SK-N-SH (cell line): Measurements from ENCODE around the gene LNX2. TPM values are rescaled to one million over a fixed set of nuclear protein-coding genes. Genes with fewer than 3 reads are reported as not detected.

Experiments used
- CTCF ChIA-PET: fragments of 300-600, 350-600 bp; formaldehyde crosslinking; extraction: SDS; loops from one replicate; lab custom pipeline; 2021; lab: Yijun Ruan, JAX
- POLR2A ChIA-PET: fragments of 350-600 bp; sonication (Branson Sonifier 250); formaldehyde crosslinking; extraction: SDS; loops from one replicate; lab custom pipeline; 2020; ENCODE audit warnings: antibody characterized with exemption, inconsistent platforms; lab: Yijun Ruan, JAX
- DNase-seq: peaks from one replicate; pipeline ENCODE4 v3.0.0; 2012
- H2AFZ ChIP-seq: fragments of 200-600 bp; sonication (generic); 2 replicates; pipeline ENCODE4 v1.8.1; 2016; ENCODE audit warnings: antibody characterized with exemption, mild to moderate bottlenecking, low read depth
- H3F3A ChIP-seq: fragments of 200-600 bp; sonication (generic); replicated peaks from 2 replicates; pipeline ENCODE3; 2016; ENCODE audit warnings: antibody characterized with exemption, mild to moderate bottlenecking; ENCODE audit not compliant: insufficient read depth
- H3K27ac ChIP-seq, 2 experiments: fragments of 200-500 bp in 1 of 2; fragments of 200-600 bp in 1 of 2; sonication (Bioruptor generic) in 1 of 2; sonication (generic), shearing (Covaris generic) in 1 of 2; 2 replicates each; pipeline versions ENCODE4 v1.5.1 to v1.6.1; 2014 to 2016; ENCODE audit warnings: low read depth in 2 of 2, inconsistent platforms in 1 of 2, low read length in 1 of 2, mild to moderate bottlenecking in 1 of 2, mixed read lengths in 1 of 2
- H3K27me3 ChIP-seq: fragments of 200-600 bp; sonication (generic), shearing (Covaris generic); 2 replicates; pipeline ENCODE4 v1.6.1; 2016; ENCODE audit warnings: mixed run types; ENCODE audit not compliant: insufficient read depth
- H3K36me3 ChIP-seq, 2 experiments: fragments of 200-500 bp in 1 of 2; fragments of 200-600 bp in 1 of 2; sonication (Bioruptor generic) in 1 of 2; sonication (generic) in 1 of 2; replicated peaks in 1 of 2; 2 replicates each; pipeline versions ENCODE3 to v1.5.1; 2014 to 2016; ENCODE audit warnings: low read length in 1 of 2, mild to moderate bottlenecking in 1 of 2; ENCODE audit not compliant: insufficient read depth in 2 of 2, control insufficient read depth in 1 of 2
- H3K4me1 ChIP-seq, 2 experiments: fragments of 200-500 bp in 1 of 2; fragments of 200-600 bp in 1 of 2; sonication (Bioruptor generic) in 1 of 2; sonication (generic), shearing (Covaris generic) in 1 of 2; 2 replicates each; pipeline versions ENCODE4 v1.5.1 to v1.6.1; 2014 to 2016; ENCODE audit warnings: low read depth in 1 of 2, low read length in 1 of 2, mixed run types in 1 of 2; ENCODE audit not compliant: insufficient read depth in 2 of 2, control insufficient read depth in 1 of 2
- H3K4me2 ChIP-seq: fragments of 200-600 bp; sonication (generic), shearing (Covaris generic); 2 replicates; pipeline ENCODE4 v1.6.1; 2017; ENCODE audit warnings: mixed run types
- H3K4me3 ChIP-seq, 2 experiments: fragments of 200-500 bp in 1 of 2; fragments of 200-600 bp in 1 of 2; sonication (Bioruptor generic) in 1 of 2; sonication (generic), shearing (Covaris generic) in 1 of 2; 2 replicates each; pipeline versions ENCODE4 v1.5.1 to v1.8.1; 2014 to 2016; ENCODE audit warnings: low read depth in 2 of 2, inconsistent platforms in 1 of 2, low read length in 1 of 2, mild to moderate bottlenecking in 1 of 2, mixed read lengths in 1 of 2, moderate library complexity in 1 of 2
- H3K79me2 ChIP-seq: fragments of 200-600 bp; sonication (generic); 2 replicates; pipeline ENCODE4 v1.8.1; 2017; ENCODE audit warnings: mild to moderate bottlenecking; ENCODE audit not compliant: insufficient read depth
- H3K9ac ChIP-seq: fragments of 200-600 bp; sonication (generic); 2 replicates; pipeline ENCODE4 v1.6.1; 2017; ENCODE audit warnings: mixed run types
- H3K9me2 ChIP-seq: fragments of 200-600 bp; sonication (generic); 2 replicates; pipeline ENCODE4 v1.6.1; 2017; ENCODE audit warnings: mixed run types
- H3K9me3 ChIP-seq: fragments of 200-600 bp; sonication (generic); 2 replicates; pipeline ENCODE4 v1.6.1; 2017; ENCODE audit warnings: mixed run types, mild to moderate bottlenecking, moderate library complexity
- H4K20me1 ChIP-seq: fragments of 200-600 bp; sonication (generic); 2 replicates; pipeline ENCODE4 v1.6.1; 2017; ENCODE audit warnings: mild to moderate bottlenecking, mixed run types; ENCODE audit not compliant: insufficient read depth
- CHD2 ChIP-seq: fragments of 150-350 bp; IDR thresholded peaks from 2 replicates; pipeline ENCODE4 v1.6.1; 2018; ENCODE audit warnings: low read length; ENCODE audit not compliant: partially characterized antibody
- CTCF ChIP-seq: fragments of 200-600 bp; sonication (generic); IDR thresholded peaks from 2 replicates; pipeline ENCODE4 v1.6.1; 2017; ENCODE audit warnings: antibody characterized with exemption, mild to moderate bottlenecking, moderate library complexity
- ELF1 ChIP-seq: IDR thresholded peaks from 2 replicates; pipeline ENCODE4 v1.4.0; 2012
- EP300 ChIP-seq, 2 experiments: IDR thresholded peaks; 2 replicates each; pipeline versions ENCODE4 v1.4.0 to v1.6.1; 2012; ENCODE audit warnings: borderline replicate concordance in 1 of 2, low read depth in 1 of 2, low read length in 1 of 2
- FOXM1 ChIP-seq: IDR thresholded peaks from 2 replicates; pipeline ENCODE4 v1.4.0; 2012; ENCODE audit warnings: low read depth, mild to moderate bottlenecking
- GATA2 ChIP-seq: sonication (generic); formaldehyde crosslinking; IDR thresholded peaks from 2 replicates; pipeline ENCODE4 v1.5.0; 2020; ENCODE audit warnings: mild to moderate bottlenecking, missing genetic modification reagents
- IRF3 ChIP-seq: fragments of 150-350 bp; IDR thresholded peaks from 2 replicates; pipeline ENCODE4 v1.6.1; 2016; ENCODE audit warnings: mild to moderate bottlenecking, low read depth, low read length
- JUND ChIP-seq: IDR thresholded peaks from 2 replicates; pipeline ENCODE4 v1.4.0; 2012
- MAX ChIP-seq: IDR thresholded peaks from 2 replicates; pipeline ENCODE4 v1.4.0; 2012; ENCODE audit warnings: low read depth
- MXI1 ChIP-seq: IDR thresholded peaks from 2 replicates; pipeline ENCODE4 v1.6.1; 2012; ENCODE audit warnings: mild to moderate bottlenecking, low read depth, low read length, improper control_type of control experiment
- NFIC ChIP-seq: IDR thresholded peaks from 2 replicates; pipeline ENCODE4 v1.4.0; 2012; ENCODE audit warnings: borderline replicate concordance
- PBX3 ChIP-seq: IDR thresholded peaks from 2 replicates; pipeline ENCODE4; 2012
- POLR2AphosphoS5 ChIP-seq: IDR thresholded peaks from 2 replicates; pipeline ENCODE4 v1.6.1; 2012; ENCODE audit warnings: low read depth, low read length
- REST ChIP-seq: IDR thresholded peaks from 2 replicates; pipeline ENCODE4 v1.6.1; 2012; ENCODE audit warnings: mild to moderate bottlenecking, low read depth, low read length, moderate library complexity
- RFX5 ChIP-seq: IDR thresholded peaks from 2 replicates; pipeline ENCODE4 v1.6.1; 2012; ENCODE audit warnings: mild to moderate bottlenecking, improper control_type of control experiment, low read length
- SIN3A ChIP-seq: IDR thresholded peaks from 2 replicates; pipeline ENCODE4 v1.6.1; 2012; ENCODE audit warnings: low read depth, mild to moderate bottlenecking, low read length, moderate library complexity, borderline replicate concordance
- SMC3 ChIP-seq: IDR thresholded peaks from 2 replicates; pipeline ENCODE4 v1.6.1; 2012; ENCODE audit warnings: low read depth, low read length, improper control_type of control experiment
- TAF1 ChIP-seq: IDR thresholded peaks from 2 replicates; pipeline ENCODE4 v1.6.1; 2012; ENCODE audit warnings: low read depth, mild to moderate bottlenecking, low read length, moderate library complexity, borderline replicate concordance
- TEAD4 ChIP-seq: IDR thresholded peaks from 2 replicates; pipeline ENCODE4 v1.4.0; 2012; ENCODE audit warnings: mild to moderate bottlenecking, borderline replicate concordance; ENCODE audit not compliant: insufficient read depth
- YY1 ChIP-seq: IDR thresholded peaks from 2 replicates; pipeline ENCODE4 v1.4.0; 2012; ENCODE audit warnings: low read depth, mild to moderate bottlenecking
- WGBS: methylation state at CpG from one replicate; pipeline ENCODE4 v1.1.6; 2017; ENCODE audit warnings: low lambda C conversion rate; 5-methylcytosine and 5-hydroxymethylcytosine counted together
- polyA plus RNA-seq, 3 experiments: library from polyadenylated mRNA; depleted of rRNA; stranded (reverse); fragments of >200 nt; gene quantifications; 2 replicates each; pipeline ENCODE4 v1.2.3, GENCODE V29; 2012

The LNX2 gene
- polyA plus RNA-seq, 1 of the 3 experiments (the other 2 are of a cell fraction) = 3.7 TPM

DNA sequence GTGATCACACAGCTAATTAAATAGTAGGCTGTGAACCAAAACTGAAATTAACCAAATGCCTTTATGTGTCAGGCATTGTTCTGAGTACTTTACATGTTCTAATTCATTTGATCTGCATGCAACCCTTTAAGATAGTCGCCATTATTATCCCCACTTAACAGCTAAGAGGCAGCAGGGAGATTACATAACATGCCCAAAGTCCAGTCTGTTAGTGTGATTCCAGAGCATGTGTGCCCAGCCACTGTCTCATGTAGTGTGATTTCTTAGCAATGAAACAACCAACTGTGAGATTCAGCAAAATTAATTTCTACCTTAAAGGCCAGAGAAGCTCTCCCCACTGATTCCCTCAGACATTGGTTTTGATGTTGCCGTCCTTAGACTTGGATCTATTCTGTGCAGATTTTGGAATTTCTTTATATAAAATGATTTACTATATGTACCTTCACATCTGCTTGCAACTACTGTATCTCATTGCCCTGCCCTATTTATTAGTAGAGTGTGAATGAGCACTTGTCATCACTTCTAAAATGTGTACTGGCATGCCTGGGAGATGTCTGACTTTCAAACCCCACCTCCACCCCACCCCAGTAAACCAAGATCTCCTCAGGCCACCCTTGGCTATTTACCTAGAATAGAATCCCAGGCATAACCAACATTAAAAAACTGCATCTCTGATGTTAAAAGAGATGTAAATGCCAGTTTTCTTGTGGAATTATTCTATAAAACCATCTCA is 42.6 kb upstream of the LNX2 start:
- 100% methylated on average over 2 of the region's 2 CpGs for WGBS
- no peak for TF ChIP-seq JUND
- peaks cover 4% of the 10 kb centered on the region; the same call in 1 of the 2 replicates for H3K79me2 ChIP-seq
- no peak overlapping the region for H3K9ac ChIP-seq
- H3K36me3 ChIP-seq = peaks cover 12 to 16% of the 10 kb centered on the region in 2 experiments
- H4K20me1 ChIP-seq = no peaks in the 10 kb centered on the region
- ChIA-PET CTCF (no interaction called here), POLR2A (no interaction called here)
- H3K27me3 ChIP-seq = no peaks in the 10 kb centered on the region
- H2AFZ ChIP-seq = no peak overlapping the region
- H3K4me3 ChIP-seq = no peak overlapping the region
- no peak for DNase-seq
- H3K27ac ChIP-seq = no peak overlapping the region
- H3K9me2 ChIP-seq = no peaks in the 10 kb centered on the region
- H3K4me2 ChIP-seq = no peak overlapping the region
- H3K9me3 ChIP-seq = no peaks in the 10 kb centered on the region
- peaks cover 4% of the 10 kb centered on the region for H3F3A ChIP-seq
- H3K4me1 ChIP-seq = peaks cover 0 to 10% of the 10 kb centered on the region in 2 experiments; a peak in 3 of 4 replicates

DNA sequence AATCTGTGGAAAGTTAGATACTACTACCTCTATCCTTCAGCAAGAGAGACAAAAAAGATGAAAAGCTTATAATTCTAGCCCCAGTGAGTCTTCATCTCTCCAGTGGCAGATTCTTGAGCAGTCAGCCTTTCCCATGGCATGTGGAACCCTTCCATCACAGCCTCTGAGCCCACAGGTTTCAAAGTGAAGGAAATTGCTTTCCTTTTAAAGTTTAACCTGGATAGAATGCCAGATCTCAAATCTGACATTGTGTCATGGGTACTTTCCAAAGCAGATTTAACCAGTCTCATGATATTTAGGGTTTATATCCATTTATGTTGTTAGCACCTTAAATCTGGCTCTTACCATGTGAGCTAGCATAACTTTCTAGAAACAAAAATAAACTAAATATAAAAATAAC is 40.7 kb upstream of the LNX2 start:
- Histone ChIP-seq H3F3A (peaks cover 4% of the 10 kb centered on the region), H2AFZ (no peak overlapping the region), H3K27me3 (no peaks in the 10 kb centered on the region), H3K4me3 (no peak overlapping the region), H3K9ac (no peak overlapping the region), H3K36me3 (peaks cover 4 to 7% of the 10 kb centered on the region in 2 experiments), H3K4me1 (peaks cover 0 to 13% of the 10 kb centered on the region in 2 experiments; a peak in 3 of 4 replicates), H3K9me2 (no peaks in the 10 kb centered on the region), H3K4me2 (no peak overlapping the region), H3K9me3 (no peaks in the 10 kb centered on the region), H3K27ac (no peak overlapping the region), H4K20me1 (no peaks in the 10 kb centered on the region), H3K79me2 (peaks cover 4% of the 10 kb centered on the region; the same call in 1 of the 2 replicates)
- CTCF ChIA-PET = interaction anchor here (0.8 kb wide), 1 partner anchor 166 kb away, joined by 3 read pairs; no protein-coding TSS in a partner anchor
- POLR2A ChIA-PET = no interaction called here
- DNase-seq = no peak
- TF ChIP-seq REST (no peak), CTCF (no peak), NFIC (no peak), CHD2 (no peak), YY1 (no peak), EP300 (IDR thresholded peaks at IDR 0.05; ENCODE audit: borderline replicate concordance in 1 of 2, low read depth in 1 of 2, low read length in 1 of 2) (no peak), IRF3 (no peak), MAX (no peak), POLR2AphosphoS5 (no peak), ELF1 (no peak), PBX3 (no peak), TEAD4 (no peak), FOXM1 (no peak), SIN3A (no peak), TAF1 (no peak), GATA2 (CRISPR knock-in tag) (no peak), MXI1 (no peak), SMC3 (no peak), RFX5 (no peak)
